K562 (cell line): ENCODE measurements around the gene THYN1. TPM values are rescaled to one million over a fixed set of nuclear protein-coding genes. Genes with fewer than 3 reads are reported as not detected.

Experiments
- ATAC-seq: fragments of 200-7000 bp; cut with Tn5 transposase; 3 replicates; pipeline ENCODE4 v1.9.1; 2020; ENCODE audit warnings: moderate library complexity
- BruUV-seq: library from RNA; stranded (reverse); fragments of 400-500 nt; replicated peaks from 2 replicates; lab custom pipeline; 2021; lab: Mats Ljungman, UMichigan
- CTCF ChIA-PET: fragments of 300-600 bp; formaldehyde crosslinking; extraction: SDS; loops from one replicate; lab custom pipeline; 2021; ENCODE audit warnings: low intra/inter-chr PET ratio; lab: Yijun Ruan, JAX
- POLR2A ChIA-PET: fragments of 300-600, 350-650 bp; sonication (Branson Sonifier 250); formaldehyde crosslinking; extraction: SDS; loops from one replicate; lab custom pipeline; 2021; ENCODE audit warnings: antibody characterized with exemption, inconsistent platforms; lab: Yijun Ruan, JAX
- DNase-seq, 4 experiments: peaks; one replicate each; pipeline versions ENCODE4 v3.0.0 to v3.0.0-alpha.2; 2011 to 2018; ENCODE audit warnings: low spot score in 3 of 4, mixed read lengths in 3 of 4; ENCODE audit errors: extremely low read depth in 1 of 4
- FAIRE-seq: peaks from 2 replicates; lab custom pipeline; 2011; peaks lifted over from hg19 to GRCh38; lab: Jason Lieb, UNC
- H2AFZ ChIP-seq: 2 replicates; pipeline ENCODE4 v1.6.0; 2011; ENCODE audit warnings: low read depth, low read length, control low read depth, inconsistent platforms
- H3K27ac ChIP-seq: fragments of 200-600 bp; 3 replicates; pipeline ENCODE4 v1.8.0; 2011; ENCODE audit warnings: low read depth, mild to moderate bottlenecking, control low read depth, inconsistent platforms, low read length, moderate library complexity, mixed read lengths; ENCODE audit errors: extremely low read depth
- H3K27me3 ChIP-seq, 2 experiments: fragments of 300-600 bp in 1 of 2; 2 replicates in 1 of 2; 3 replicates in 1 of 2; pipeline versions ENCODE4 v1.6.0 to v1.8.0; 2011; ENCODE audit warnings: inconsistent platforms in 2 of 2, low read length in 2 of 2, mild to moderate bottlenecking in 1 of 2, mixed read lengths in 1 of 2, moderate library complexity in 1 of 2; ENCODE audit not compliant: control insufficient read depth in 2 of 2, insufficient read depth in 2 of 2
- H3K36me3 ChIP-seq: fragments of 300-600 bp; 3 replicates; pipeline ENCODE4 v1.8.0; 2011; ENCODE audit warnings: mild to moderate bottlenecking, low read length, inconsistent platforms; ENCODE audit not compliant: control insufficient read depth, insufficient read depth
- H3K4me1 ChIP-seq, 2 experiments: fragments of 200-600 bp in 1 of 2; replicated peaks in 1 of 2; 2 replicates in 1 of 2; 3 replicates in 1 of 2; pipeline versions ENCODE4 v1.5.1 to v1.8.0; 2011; ENCODE audit warnings: inconsistent platforms in 2 of 2, low read length in 2 of 2, mild to moderate bottlenecking in 1 of 2, mixed read lengths in 1 of 2, moderate library complexity in 1 of 2; ENCODE audit not compliant: control insufficient read depth in 2 of 2, insufficient read depth in 2 of 2
- H3K4me2 ChIP-seq: 2 replicates; pipeline ENCODE4 v1.6.1; 2011; ENCODE audit warnings: low read length, control low read depth, inconsistent platforms, mixed read lengths; ENCODE audit not compliant: insufficient read depth
- H3K4me3 ChIP-seq: fragments of 200-600 bp; sonication (generic), shearing (Covaris generic); 2 replicates; pipeline ENCODE4 v1.5.1; 2016; ENCODE audit warnings: control low read depth, inconsistent platforms
- H3K79me2 ChIP-seq: fragments of 200-600 bp; 3 replicates; pipeline ENCODE4 v1.8.0; 2011; ENCODE audit warnings: low read length, inconsistent platforms; ENCODE audit not compliant: control insufficient read depth, insufficient read depth
- H3K9ac ChIP-seq, 2 experiments: 2 replicates each; pipeline versions ENCODE4 v1.6.0 to v1.6.1; 2011; ENCODE audit warnings: low read depth in 2 of 2, low read length in 2 of 2, control low read depth in 1 of 2, inconsistent platforms in 1 of 2, mild to moderate bottlenecking in 1 of 2, mixed read lengths in 1 of 2; ENCODE audit not compliant: insufficient read depth in 1 of 2
- H3K9me1 ChIP-seq: one replicate; pipeline ENCODE4 v1.6.0; 2011; ENCODE audit warnings: inconsistent platforms, mild to moderate bottlenecking, low read length, moderate library complexity; ENCODE audit not compliant: control insufficient read depth, insufficient read depth
- H3K9me3 ChIP-seq: replicated peaks from 2 replicates; pipeline ENCODE4 v1.5.1; 2011; ENCODE audit warnings: low read depth, low read length, inconsistent platforms; ENCODE audit not compliant: control insufficient read depth, insufficient read depth
- H4K20me1 ChIP-seq: replicated peaks from 2 replicates; pipeline ENCODE4 v1.6.1; 2011; ENCODE audit warnings: low read length, inconsistent platforms, mixed read lengths; ENCODE audit not compliant: control insufficient read depth, insufficient read depth
- NONO ChIP-seq, 2 experiments: fragments of 200-400 bp in 1 of 2; fragments of 450-650 bp in 1 of 2; formaldehyde crosslinking in 1 of 2; IDR thresholded peaks; 2 replicates each; pipeline ENCODE4 v1.6.1; 2017; ENCODE audit warnings: low read depth in 2 of 2, mild to moderate bottlenecking in 2 of 2, moderate library complexity in 2 of 2, low read length in 1 of 2
- RBM17 ChIP-seq: fragments of 200-400 bp; formaldehyde crosslinking; IDR thresholded peaks from 2 replicates; pipeline ENCODE4 v1.6.1; 2017; ENCODE audit warnings: low read depth, mild to moderate bottlenecking, low read length, borderline replicate concordance
- XRCC4 ChIP-seq: IDR thresholded peaks from one replicate; pipeline ENCODE4 v1.6.1; 2011; ENCODE audit not compliant: insufficient read depth, insufficient read length; ENCODE audit errors: extremely low read depth
- ZC3H8 ChIP-seq: fragments of 450-650 bp; IDR thresholded peaks from 2 replicates; pipeline ENCODE4 v1.6.1; 2017
- ZNF134 ChIP-seq: fragments of 250-450 bp; sonication (Bioruptor Pico); conservative IDR thresholded peaks from 2 replicates; pipeline ENCODE4 v1.4.0; 2020
- ZNF23 ChIP-seq: fragments of 250-450 bp; sonication (Bioruptor Pico); IDR thresholded peaks from 2 replicates; pipeline ENCODE4 v1.4.0; 2020; ENCODE audit warnings: mild to moderate bottlenecking
- ZNF586 ChIP-seq: fragments of 450-650 bp; formaldehyde crosslinking; conservative IDR thresholded peaks from 2 replicates; pipeline ENCODE4 v1.4.0; 2020; ENCODE audit warnings: mild to moderate bottlenecking, moderate library complexity
- ZZZ3 ChIP-seq: fragments of 450-650 bp; IDR thresholded peaks from 2 replicates; pipeline ENCODE4 v1.6.1; 2016; ENCODE audit warnings: antibody characterized with exemption, mild to moderate bottlenecking, moderate library complexity
- WGBS: fragments of 100-300 bp; shearing (Covaris generic); methylation state at CpG from one replicate; pipeline ENCODE4 v1.1.6; 2016; ENCODE audit warnings: low coverage, mixed read lengths; ENCODE audit not compliant: insufficient coverage; ENCODE audit errors: missing lambda C conversion rate; 5-methylcytosine and 5-hydroxymethylcytosine counted together
- in situ Hi-C: fragments of 300-500 bp; cut with MboI; formaldehyde crosslinking; loops from 4 replicates; pipeline ENCODE4 v1.15.0; 2018; ENCODE audit warnings: inconsistent platforms, mixed read lengths
- intact Hi-C: fragments of 100-400 bp; cut with micrococcal nuclease; formaldehyde crosslinking; loops from 2 replicates; pipeline ENCODE4 v1.14.2; 2022
- polyA plus RNA-seq, 8 experiments: library from polyadenylated mRNA; depleted of rRNA in 4 of 8; stranded (reverse) in 5 of 8; unstranded in 3 of 8; fragments of >200 nt; fragmentation: Nextera tagmentation in 2 of 8; fragmentation: Illumina TruSeq in 1 of 8; extraction: Ambion mirVana in 2 of 8; extraction: Trizol in 1 of 8; gene quantifications; 2 replicates each; pipeline versions ENCODE4 v1.2.1 to v1.2.3, GENCODE V29; 2011 to 2014; ENCODE audit warnings: inconsistent platforms in 1 of 8, missing spikeins in 1 of 8
- total RNA-seq, 7 experiments: library from RNA; depleted of rRNA in 6 of 7; stranded (reverse); fragments of >200 nt in 6 of 7; fragmentation: Illumina TruSeq in 2 of 7; extraction: Trizol in 2 of 7; gene quantifications; 2 replicates each; pipeline versions ENCODE4 v1.2.1 to v1.2.3, GENCODE V29; 2011 to 2021; ENCODE audit warnings: low replicate concordance in 1 of 7
- TF ChIP-seq, protein P1 (sequence below): fragments of 200-800 bp; sonication (Bioruptor generic); IDR thresholded peaks from 2 replicates; pipeline ENCODE4 v1.6.1; 2017; ENCODE audit warnings: missing genetic modification characterization, missing compliant biosample characterization
- TF ChIP-seq, protein P2 (sequence below): fragments of 250-450 bp; sonication (Bioruptor Pico); IDR thresholded peaks from 2 replicates; pipeline ENCODE4 v1.5.0; 2020; ENCODE audit warnings: mild to moderate bottlenecking

The THYN1 gene
- total and polyA plus RNA-seq, 9 of the 15 experiments (the other 6 are each of a cell fraction or from before 2014, with no cell fraction given) = 54.9 to 279 (median 104) TPM

DNA sequence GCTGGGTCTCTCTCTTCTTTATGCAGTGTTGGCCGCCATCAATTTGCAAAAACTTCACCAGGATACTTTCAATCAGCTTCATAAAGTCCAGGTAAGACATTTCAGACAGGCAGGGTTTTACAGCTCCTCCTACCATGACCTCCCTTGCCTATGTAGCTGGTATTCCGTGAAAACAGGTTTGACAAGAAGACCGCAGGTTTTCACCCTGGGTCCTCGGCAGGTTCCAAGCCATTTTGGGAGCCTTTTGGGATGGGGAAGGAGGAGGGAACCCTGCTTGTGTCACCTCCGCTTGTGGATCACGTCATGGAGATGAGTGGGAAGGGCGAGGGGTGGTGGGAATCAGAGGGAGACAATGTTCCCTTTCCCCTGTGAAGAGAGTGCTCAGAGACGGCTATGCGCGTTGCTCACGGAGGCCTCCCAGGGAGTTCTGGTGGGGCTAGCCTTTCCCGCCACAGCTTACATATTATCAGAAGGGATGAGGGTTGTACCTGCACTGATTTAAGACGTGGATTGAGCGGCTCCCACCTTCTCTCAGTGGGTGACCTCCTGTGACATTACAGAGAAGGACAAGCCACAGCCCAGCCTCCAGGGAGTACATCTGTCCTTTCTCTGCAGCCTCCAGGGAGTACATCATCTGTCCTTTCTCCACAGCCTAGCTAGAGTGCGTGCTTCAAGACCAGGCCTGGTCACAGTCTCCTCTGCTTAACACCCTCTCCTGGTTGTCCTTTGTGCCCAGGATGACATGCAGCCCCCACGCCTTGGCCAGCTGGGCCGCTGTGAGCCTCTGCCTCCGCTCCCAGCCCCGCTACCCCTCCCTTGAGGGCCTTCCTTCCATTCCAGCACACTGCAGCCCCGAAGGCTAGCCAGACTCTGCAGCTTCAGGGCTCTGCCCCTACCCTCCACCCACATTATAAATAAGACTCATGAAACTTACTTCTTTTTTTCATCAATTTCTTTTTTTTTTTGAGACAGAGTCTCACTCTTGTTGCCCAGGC, 40.3 kb upstream of the THYN1 start:
- Histone ChIP-seq H3K9me1 (no peaks in the 10 kb centered on the region), H4K20me1 (no peaks in the 10 kb centered on the region; the same call in 1 of the 2 replicates), H3K4me3 (no peak overlapping the region), H2AFZ (no peak overlapping the region)
- ATAC-seq (no peak; the same call in 2 of the 3 replicates), FAIRE-seq (no peak)
- intact Hi-C loops = no loop called here
- CTCF ChIA-PET = no interaction called here
- POLR2A ChIA-PET = no interaction called here
- TF ChIP-seq RBM17 = no peak
- no peak for TF ChIP-seq XRCC4
- no peak for TF ChIP-seq ZNF23 (CRISPR knock-in tag)
- TF ChIP-seq, protein P1, sequence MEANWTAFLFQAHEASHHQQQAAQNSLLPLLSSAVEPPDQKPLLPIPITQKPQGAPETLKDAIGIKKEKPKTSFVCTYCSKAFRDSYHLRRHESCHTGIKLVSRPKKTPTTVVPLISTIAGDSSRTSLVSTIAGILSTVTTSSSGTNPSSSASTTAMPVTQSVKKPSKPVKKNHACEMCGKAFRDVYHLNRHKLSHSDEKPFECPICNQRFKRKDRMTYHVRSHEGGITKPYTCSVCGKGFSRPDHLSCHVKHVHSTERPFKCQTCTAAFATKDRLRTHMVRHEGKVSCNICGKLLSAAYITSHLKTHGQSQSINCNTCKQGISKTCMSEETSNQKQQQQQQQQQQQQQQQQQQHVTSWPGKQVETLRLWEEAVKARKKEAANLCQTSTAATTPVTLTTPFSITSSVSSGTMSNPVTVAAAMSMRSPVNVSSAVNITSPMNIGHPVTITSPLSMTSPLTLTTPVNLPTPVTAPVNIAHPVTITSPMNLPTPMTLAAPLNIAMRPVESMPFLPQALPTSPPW (CRISPR knock-in tag) = no peak
- TF ChIP-seq ZNF134 = no peak
- TF ChIP-seq NONO (IDR thresholded peaks at IDR 0.05; ENCODE audit: low read depth in 2 of 2, low read length in 1 of 2) = no peak
- TF ChIP-seq ZZZ3 = no peak
- no peak for TF ChIP-seq ZC3H8
- TF ChIP-seq ZNF586 (CRISPR knock-in tag) = no peak
- TF ChIP-seq, protein P2, sequence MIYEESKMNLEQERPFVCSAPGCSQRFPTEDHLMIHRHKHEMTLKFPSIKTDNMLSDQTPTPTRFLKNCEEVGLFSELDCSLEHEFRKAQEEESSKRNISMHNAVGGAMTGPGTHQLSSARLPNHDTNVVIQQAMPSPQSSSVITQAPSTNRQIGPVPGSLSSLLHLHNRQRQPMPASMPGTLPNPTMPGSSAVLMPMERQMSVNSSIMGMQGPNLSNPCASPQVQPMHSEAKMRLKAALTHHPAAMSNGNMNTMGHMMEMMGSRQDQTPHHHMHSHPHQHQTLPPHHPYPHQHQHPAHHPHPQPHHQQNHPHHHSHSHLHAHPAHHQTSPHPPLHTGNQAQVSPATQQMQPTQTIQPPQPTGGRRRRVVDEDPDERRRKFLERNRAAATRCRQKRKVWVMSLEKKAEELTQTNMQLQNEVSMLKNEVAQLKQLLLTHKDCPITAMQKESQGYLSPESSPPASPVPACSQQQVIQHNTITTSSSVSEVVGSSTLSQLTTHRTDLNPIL (CRISPR knock-in tag) = no peak
- TF ChIP-seq, all 486 proteins: peak for 0
- H3K27ac ChIP-seq = no peak overlapping the region
- no TSS peak for BruUV-seq
- no peak overlapping the region for H3K4me2 ChIP-seq
- WGBS = 12% methylated on average over 18 of the region's 20 CpGs
- H3K9ac ChIP-seq = no peak overlapping the region
- peaks cover 18 to 28% of the 10 kb centered on the region in 2 experiments for H3K27me3 ChIP-seq
- in situ Hi-C loops = no loop called here
- DNase-seq = no peak
- no peaks in the 10 kb centered on the region for H3K9me3 ChIP-seq
- no peaks in the 10 kb centered on the region for H3K36me3 ChIP-seq
- H3K4me1 ChIP-seq = peaks cover 5 to 8% of the 10 kb centered on the region in 2 experiments; a peak in 3 of 5 replicates
- no peaks in the 10 kb centered on the region for H3K79me2 ChIP-seq
